Measurements from ENCODE around the gene MYOF.

The MYOF gene

DNA sequence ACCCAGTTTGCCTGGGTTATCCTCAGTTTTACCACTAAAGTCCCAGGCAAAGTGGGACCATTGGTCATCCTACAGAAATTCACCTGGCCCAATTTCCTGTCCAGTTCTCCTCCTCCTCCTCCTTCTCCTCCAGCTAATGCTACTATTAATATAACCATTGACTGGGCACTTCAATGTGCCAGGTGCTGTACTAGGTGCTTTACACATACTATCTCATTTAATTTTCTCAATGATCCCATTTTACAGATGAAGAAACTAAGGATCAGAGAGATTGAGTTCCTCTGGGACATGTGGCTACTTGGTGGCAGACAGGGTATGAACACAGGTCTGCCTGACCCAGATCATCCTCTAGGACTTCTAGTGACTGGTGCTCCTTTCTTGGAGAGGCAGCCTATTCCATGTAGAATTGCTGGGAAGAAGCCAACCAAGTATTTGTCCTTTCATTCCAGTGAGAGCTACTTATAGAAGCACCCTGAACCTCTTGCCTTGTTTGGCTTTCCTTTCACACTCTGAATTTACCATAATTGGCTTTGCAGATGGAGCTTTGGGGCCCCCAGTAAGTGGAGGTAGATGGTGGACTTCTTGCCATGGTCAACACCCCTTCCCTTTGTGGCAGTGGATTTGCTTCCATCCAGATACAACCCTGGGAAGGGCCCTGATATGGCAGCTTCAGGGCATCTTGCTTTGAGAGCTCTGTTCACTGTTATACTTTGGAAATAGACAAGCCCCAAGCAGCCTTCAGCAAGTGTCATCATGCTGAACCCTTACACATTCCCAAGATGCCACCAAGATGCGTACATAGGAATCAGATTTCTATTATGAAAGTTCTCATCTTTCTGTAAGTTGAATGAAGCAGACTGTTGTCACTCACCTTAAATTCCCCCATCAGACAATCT lies 78.7 kb downstream of the MYOF start:
- H3K27ac ChIP-seq, result no peak overlapping the region
- TF ChIP-seq, protein P1, sequence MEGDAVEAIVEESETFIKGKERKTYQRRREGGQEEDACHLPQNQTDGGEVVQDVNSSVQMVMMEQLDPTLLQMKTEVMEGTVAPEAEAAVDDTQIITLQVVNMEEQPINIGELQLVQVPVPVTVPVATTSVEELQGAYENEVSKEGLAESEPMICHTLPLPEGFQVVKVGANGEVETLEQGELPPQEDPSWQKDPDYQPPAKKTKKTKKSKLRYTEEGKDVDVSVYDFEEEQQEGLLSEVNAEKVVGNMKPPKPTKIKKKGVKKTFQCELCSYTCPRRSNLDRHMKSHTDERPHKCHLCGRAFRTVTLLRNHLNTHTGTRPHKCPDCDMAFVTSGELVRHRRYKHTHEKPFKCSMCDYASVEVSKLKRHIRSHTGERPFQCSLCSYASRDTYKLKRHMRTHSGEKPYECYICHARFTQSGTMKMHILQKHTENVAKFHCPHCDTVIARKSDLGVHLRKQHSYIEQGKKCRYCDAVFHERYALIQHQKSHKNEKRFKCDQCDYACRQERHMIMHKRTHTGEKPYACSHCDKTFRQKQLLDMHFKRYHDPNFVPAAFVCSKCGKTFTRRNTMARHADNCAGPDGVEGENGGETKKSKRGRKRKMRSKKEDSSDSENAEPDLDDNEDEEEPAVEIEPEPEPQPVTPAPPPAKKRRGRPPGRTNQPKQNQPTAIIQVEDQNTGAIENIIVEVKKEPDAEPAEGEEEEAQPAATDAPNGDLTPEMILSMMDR (IDR thresholded peaks at IDR 0.05), result no peak
- no peak for TF ChIP-seq ZFX (IDR thresholded peaks at IDR 0.05; ENCODE audit: borderline replicate concordance)

DNA sequence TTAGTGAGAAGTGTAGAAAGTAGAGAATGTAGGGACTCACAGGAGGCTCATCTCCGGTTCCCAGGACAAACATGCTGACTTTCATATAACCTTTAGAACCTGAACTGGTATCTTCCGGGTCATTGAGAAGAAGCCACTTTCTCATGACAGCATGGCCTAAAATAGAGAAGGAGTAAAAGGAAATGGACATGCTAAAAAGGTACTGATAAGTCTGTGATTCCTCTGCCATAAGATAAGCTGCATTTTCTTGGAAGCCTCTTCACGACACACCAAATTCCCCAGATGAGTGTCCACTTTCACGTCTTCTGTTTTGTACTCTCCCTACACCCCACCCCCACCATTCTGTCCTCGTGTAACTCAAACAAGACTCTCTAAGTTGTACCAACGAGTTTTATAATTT lies 79.9 kb downstream of the MYOF start:
- TF ChIP-seq, protein P1 (IDR thresholded peaks at IDR 0.05), result no peak
- TF ChIP-seq ZFX (IDR thresholded peaks at IDR 0.05; ENCODE audit: borderline replicate concordance), result no peak

DNA sequence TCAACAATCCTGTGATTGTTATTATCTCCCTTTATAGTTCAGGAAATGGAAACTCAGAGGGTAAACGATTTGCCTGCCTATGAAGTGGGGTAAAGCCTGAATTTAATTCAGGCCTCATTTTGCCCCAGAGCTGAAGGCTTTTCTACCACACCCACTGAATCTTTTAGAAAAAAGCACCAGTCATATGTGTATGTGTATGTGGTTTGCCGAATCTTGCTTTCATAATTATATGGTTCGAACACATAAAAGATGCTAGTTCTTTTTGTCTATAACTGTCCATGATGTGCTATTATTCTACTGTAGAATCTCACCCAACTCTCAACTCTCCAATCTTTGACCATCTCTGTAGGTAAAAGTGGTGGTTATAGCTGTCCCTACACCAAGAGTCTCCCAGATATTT lies 83.6 kb downstream of the MYOF start:
- H3K27ac ChIP-seq, result no peak overlapping the region
- TF ChIP-seq, protein P1 (IDR thresholded peaks at IDR 0.05), result no peak
- no peak for TF ChIP-seq ZFX (IDR thresholded peaks at IDR 0.05; ENCODE audit: borderline replicate concordance)

More for the DNA sequence above, 79.9 kb downstream of the MYOF start:
- no peak overlapping the region for H3K27ac ChIP-seq

DNA sequence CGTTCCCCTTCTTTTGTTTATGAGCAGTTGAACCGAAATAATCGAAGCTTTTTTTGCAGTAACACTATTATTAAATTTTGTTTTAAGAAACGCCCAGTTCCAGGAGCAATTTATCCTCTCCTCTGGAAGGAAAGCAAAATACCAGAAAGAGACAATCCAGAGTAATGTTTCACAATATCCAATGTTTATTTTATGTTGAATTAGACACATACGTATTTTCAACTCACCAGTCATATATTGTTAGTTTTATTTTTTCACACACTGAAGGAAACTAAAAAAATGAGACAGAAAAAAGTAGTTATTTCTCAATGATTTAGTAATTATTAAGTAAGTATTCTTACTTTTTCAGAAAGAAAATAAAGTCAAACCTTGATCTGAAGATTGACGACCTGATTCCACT lies 85.1 kb downstream of the MYOF start:
- TF ChIP-seq, protein P1 (IDR thresholded peaks at IDR 0.05), result no peak
- no peak for TF ChIP-seq ZFX (IDR thresholded peaks at IDR 0.05; ENCODE audit: borderline replicate concordance)

DNA sequence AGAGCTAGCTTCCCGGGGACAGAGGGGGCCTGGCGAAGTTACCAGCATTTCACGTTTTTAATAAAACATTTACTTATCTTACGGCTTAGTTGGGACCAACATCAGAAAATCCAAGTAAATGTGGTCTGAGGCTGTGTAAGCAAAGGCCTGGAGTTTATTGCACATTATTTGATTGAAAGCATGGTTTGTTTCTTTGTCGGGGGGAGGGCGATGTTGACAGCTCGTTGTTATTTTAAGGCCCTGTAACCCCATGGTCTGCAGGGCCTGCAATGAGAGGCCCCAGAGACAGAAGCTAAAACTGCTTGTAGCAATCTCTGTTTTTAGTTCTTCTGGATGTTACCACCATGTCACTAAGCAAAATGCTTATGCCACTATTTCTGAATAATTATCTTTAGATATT lies 88.9 kb downstream of the MYOF start:
- TF ChIP-seq, protein P1 (IDR thresholded peaks at IDR 0.05), result no peak
- TF ChIP-seq ZFX (IDR thresholded peaks at IDR 0.05; ENCODE audit: borderline replicate concordance), result no peak
- no peak overlapping the region for H3K27ac ChIP-seq

More for the DNA sequence above, 85.1 kb downstream of the MYOF start:
- no peak overlapping the region for H3K27ac ChIP-seq

DNA sequence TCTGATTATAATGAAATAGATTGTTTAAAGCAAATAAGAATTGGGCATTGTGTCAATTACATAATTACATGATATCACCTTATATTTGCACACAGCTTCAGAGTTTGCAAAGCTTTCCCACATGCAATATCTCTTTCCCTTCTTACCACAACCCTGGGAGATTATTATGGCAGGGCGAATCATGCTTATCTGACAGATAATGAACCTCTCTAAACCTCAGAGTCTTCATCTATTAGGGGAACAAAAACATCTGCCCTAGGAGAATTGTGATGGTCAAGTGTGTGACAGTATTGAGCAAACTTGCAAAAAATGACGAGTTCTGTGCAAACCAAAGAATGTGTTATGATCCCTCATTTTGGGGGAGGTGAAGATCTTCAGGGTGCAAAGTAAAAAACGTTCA lies 90.0 kb downstream of the MYOF start:
- no peak overlapping the region for H3K27ac ChIP-seq
- TF ChIP-seq, protein P1 (IDR thresholded peaks at IDR 0.05), result no peak
- TF ChIP-seq ZFX (IDR thresholded peaks at IDR 0.05; ENCODE audit: borderline replicate concordance), result no peak
